ENCODE data around the gene RGS9BP. TPM values are rescaled to one million over a fixed set of nuclear protein-coding genes. Genes with fewer than 3 reads are reported as not detected.
A peak's percentile ranks its signal among the peaks of the same experiment; 100 is the strongest.

The RGS9BP gene
- total RNA-seq, 1 donor: 0.54 TPM

DNA sequence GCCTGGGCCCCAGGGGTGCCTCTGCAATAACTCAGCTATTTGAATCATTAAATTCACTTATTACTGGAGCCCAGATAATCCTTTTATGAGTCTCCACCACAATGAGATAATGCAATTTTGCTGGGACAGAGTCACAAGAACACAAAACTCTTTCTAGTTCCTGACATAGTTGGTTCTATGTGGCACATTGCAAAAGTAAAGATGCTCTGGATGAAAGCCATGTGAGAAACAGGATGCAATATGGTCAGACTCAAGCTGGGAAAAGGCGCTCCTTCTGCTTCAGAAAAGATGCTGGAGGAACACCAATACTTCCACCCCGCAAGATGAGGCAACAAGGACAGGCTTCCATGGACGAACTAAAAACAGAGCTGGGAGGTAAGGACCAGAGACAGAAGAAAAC is 6.3 kb upstream of the RGS9BP start:
- DNase-seq (ENCODE audit: low read depth in 2 of 3, low spot score in 2 of 3): no peak

DNA sequence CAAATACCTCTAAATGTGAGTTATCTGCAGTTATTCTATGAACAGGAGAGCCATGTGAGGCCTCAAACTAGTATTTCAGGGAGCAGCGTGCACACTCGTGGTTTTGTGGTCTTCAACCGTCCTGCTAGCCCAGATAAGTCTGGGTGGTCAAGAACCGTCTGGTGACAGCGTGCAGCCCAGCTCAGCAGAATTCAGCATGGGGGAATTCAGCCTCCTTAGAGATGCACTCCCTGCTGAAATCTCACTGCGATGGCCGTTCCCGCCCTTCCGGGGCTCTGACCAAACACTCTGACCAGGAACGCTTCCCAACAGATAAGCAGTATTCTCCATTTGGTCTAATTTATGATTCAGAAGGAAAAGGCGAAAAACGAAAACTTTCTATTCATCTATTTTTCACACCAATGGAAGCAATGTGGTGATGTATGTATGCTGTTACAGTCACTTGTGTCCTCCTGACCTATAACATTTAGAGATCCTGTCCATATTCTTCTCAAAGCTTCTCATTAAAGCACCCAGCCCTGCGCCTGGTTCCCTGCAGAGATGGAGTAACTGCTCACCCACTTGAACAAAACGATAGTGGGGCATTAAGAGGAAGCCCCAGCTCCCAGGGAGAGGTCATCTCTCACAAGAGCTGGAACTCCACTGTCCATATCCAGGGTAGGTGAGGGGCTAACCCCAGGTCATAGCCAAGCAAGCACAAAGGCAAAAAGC is 3.6 kb upstream of the RGS9BP start:
- peak in 2 of 3 donors; percentile 51 to 56 for DNase-seq (ENCODE audit: low read depth in 2 of 3, low spot score in 2 of 3)

DNA sequence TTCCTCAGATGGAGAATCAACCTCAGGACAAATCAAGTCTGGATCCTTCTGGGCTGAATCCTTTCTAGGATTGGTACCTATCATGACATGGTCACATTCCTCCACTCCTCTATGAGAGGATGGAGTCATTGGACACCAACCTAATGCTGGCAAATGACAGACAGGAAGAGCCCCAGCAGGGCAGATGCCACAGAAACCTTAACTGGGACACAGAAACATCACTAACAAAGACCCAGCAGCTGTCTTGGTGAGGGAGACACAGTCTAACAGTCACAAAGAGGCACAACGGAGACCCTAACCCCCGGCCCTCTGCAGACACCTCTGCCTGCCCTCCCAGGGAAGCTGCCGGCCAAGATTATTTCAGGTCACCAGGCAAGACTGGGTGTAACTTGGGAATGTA is 2.8 kb upstream of the RGS9BP start:
- DNase-seq (ENCODE audit: low read depth in 2 of 3, low spot score in 2 of 3): no peak

DNA sequence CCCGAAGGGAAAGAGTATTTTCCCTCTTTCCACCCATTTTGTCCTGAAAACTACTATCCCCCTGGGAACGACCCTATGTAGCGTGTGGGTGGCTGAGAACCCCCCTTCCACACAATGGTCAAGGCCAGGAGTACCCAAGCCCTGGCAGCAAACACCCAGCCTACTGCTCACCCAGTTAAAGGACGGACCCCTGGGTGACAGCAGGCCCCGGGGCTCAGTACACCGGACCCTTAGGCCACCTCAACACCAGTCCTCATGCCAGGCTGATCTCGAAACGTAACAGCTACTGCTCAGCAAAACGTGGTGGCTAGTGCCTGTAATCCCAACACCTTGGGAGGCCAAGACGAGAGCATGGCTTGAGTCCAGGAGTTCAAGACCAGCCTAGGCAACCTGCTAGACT is 2.1 kb upstream of the RGS9BP start:
- DNase-seq (ENCODE audit: low read depth in 2 of 3, low spot score in 2 of 3): no peak

DNA sequence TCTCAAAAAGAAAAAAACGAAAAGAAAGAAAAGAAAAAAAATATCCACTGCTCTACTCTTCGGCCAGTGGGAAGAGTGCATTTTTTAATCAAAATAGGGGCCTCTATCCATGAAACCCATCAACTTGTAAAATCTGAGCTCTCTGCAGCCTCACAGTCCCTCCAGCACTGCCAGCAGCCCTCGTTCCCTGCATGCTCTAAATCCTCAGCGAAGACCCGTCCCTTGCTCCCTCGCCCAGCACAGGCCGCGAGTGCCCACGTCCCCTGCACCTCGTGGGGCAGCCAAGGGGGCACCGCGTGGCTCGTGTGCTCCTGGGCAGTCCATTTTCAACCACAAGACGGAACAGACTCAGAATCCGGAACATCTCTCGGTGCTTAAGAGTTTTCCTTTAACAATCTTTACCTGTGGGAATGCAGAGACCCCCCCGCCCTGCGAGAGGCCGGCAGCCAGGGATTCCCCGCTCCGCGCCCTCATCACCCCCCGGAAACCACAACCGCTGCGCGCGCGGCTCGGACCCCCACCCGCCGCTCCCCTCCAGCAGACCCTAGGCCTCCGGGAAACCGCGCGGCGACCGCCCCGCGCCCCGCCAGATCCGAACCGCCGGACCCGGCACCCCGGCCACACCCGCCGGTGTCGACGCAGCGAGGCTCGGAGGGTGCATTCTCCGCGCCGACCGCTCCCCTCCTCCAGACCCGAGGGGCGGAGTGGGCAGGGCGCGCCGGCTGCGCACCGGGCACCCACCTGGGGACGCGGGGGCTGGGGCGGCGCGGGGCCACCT is 1.3 kb upstream of the RGS9BP start:
- no peak for DNase-seq (ENCODE audit: low read depth in 2 of 3, low spot score in 2 of 3)

DNA sequence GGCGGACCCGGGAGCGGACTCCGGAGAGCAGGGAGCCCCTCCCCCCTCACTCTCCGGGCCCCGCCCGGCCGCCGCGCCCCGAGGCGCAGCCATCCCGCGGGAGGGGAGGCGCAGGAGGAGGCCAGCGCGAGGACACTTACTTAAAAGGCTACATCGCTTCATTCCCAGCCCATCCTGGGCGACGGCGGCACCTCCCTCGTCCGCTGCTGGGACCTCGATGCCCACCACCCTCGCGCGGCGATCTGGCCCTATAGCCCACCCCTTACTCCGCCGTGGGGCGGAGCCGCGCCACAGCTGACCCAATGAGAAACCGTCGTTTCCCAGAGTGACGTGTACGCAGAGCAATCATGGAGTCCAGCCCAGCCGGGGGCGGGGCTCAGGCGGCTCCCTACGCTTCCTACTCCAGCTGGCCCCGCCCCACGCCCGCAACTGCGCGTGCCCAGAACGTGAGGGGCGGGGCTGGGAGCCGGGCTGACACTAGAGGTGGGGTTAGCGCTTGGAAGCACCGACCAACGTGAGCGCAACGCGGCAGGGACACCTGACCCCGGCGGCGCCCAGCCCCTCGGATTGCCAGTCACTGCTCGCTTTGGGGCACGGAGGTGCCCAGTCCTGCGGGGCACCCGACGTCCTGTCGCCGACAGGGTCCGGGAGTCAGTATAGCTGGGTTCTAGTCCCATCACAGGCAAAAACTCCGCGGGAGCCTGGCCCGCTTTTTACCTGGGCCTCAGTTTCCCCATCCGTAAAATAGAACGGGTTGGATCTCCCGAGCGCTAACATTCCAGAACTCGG is 523 bp upstream of the RGS9BP start, which contains the start of gene ANKRD27:
Gene ANKRD27 (minus strand): TSS at position 250 of the 789 bp plus-strand sequence. CDS start 16,165 bp downstream, outside the sequence.
- peak; percentile 97 to 99 (median 98) for DNase-seq (ENCODE audit: low read depth in 2 of 3, low spot score in 2 of 3)

DNA sequence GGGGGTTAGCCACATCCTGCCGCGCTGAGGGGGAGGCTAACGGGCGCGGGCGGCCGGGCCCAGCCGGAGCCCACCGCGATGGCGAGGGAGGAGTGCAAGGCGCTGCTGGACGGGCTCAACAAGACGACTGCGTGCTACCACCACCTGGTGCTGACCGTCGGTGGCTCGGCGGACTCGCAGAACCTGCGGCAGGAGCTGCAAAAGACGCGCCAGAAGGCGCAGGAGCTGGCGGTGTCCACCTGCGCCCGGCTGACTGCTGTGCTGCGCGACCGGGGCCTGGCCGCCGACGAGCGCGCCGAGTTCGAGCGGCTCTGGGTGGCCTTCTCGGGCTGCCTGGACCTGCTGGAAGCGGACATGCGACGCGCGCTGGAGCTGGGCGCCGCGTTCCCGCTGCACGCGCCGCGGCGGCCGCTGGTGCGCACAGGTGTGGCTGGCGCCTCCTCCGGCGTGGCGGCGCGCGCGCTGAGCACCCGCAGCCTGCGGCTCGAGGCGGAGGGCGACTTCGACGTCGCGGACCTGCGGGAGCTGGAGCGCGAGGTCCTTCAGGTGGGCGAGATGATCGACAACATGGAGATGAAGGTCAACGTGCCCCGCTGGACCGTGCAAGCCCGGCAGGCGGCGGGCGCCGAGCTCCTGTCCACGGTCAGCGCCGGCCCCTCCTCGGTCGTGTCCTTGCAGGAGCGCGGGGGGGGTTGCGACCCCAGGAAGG is 692 bp downstream of the RGS9BP start:
- peak in 1 of 3 donors; percentile 19 for DNase-seq (ENCODE audit: low read depth in 2 of 3, low spot score in 2 of 3)

DNA sequence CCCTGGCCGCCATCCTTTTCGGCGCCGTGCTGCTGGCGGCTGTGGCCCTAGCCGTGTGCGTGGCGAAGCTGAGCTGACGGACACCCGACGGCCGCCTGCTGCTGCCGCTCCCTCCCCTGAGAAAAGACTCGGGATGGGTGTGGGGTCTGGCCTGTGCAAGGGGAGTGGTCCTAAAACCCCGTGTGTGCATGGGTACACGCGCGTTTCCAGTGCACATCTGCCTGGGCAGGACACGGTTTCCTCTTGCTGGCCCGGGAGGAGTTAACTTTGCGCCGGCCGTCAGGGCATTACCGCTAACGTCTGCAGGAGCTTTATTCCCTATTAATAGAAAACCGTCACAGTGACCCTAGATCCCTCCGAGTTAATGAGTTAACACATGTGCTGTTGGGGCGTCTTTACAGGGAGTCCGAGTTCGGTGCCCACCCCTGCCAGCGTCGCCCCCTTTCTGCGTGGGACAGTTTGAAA is 1.3 kb downstream of the RGS9BP start:
- no peak for DNase-seq (ENCODE audit: low read depth in 2 of 3, low spot score in 2 of 3)

DNA sequence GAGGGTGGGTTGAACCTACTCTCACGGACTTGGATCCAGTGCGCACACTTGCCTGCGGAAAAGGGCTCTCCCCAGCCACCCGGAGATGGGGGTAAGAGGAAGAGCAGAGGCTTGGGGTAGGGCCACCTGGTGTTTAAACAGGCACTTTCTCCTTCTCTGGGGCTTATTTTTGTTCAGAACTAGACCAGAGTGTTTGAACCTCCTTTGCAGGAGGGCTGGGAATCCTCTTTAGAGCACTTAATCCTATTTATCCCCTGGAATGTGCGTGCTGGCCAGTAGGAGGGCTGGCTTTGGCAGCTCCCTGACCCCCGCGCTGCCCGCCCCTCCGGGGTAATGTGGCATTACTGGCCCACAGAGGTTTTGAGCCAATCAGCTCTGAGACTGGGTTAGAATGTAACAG is 2.0 kb downstream of the RGS9BP start:
- peak in 1 of 3 donors; percentile 33 for DNase-seq (ENCODE audit: low read depth in 2 of 3, low spot score in 2 of 3)

DNA sequence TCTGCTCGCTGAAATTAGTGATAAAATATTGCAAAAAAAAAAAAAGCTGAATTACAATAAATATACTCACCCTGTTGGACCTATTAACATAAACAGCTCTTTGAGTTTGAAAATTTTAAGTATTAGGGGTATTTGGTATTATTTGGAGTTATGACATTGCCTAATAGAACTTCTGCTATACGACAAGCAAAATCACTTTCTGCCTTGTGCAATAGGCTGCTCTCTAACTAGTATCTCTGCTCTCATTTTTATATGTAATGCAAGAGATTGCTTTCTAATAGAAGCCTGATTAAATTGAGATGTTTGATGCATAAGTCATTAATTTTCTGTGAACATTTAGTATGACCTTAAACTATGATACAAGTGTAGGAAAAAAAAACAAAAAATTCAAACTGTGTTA is 5.3 kb downstream of the RGS9BP start:
- DNase-seq (ENCODE audit: low read depth in 2 of 3, low spot score in 2 of 3): no peak

DNA sequence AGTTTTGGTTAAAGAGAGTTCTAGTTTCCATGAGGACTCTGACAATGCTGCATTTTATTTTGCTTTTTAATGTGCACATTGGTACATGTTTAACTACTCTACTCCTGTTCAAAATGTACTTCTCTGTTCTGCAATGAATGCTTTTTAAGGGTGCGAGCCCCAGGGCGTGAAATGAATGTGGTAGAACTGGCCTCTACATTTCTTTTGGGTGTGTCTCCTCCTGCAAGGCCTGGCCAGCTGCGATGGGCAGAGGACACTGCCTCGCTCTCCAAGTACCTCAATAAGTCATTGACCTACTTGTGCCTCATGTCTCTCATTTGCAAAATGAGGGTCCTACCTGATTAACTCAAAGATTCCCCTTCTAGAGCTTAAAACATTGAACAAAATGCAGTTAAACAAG is 6.7 kb downstream of the RGS9BP start:
- DNase-seq (ENCODE audit: low read depth in 2 of 3, low spot score in 2 of 3): no peak

DNA sequence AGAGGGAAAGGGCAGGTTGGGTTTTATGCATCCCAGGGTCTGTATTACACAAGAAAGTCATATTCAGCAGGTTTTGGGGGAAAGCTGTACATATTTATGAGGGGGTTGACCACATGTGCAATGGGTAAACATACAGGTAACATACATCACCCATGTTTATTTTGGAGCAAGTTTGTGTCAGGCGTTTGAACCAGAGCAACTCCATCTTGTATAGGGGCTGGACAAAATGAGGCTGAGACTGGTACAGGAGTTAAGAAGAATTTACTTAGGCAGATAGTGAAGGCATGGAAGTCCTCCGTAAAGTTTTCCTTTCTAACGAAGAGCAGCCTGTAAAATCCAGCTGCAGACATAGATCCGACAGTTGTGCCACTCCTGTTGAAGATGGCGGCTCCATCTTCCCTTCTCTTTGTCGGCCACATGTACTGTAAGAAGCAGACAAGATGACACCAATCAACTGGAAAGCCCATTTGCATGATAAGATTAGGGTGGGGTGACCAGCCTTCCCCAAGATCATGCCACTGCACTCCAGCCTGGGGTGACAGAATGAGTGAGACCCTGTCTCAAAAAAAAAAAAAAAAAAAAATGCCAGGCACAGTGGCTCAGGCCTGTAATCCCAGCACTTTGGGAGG is 11.3 kb downstream of the RGS9BP start:
- DNase-seq (ENCODE audit: low read depth in 2 of 3, low spot score in 2 of 3): no peak

DNA sequence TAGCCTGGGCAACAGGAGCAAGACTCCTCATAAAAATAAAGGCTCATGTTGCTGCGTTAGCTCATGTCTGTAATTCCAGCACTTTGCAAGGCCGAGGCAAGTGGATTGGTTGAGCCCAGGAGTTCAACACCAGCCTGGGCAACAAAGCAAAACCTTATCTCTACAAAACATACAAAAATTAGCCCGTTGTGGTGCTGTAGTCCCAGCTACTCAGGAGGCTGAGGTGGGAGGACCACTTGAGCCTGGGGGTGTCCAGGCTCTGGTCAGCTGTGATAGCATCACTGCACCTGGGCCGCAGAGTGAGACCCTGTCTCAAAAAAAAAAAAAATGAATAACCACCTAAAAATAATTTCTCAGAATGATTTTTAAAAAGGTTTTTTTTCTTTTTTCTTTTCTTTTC is 12.0 kb downstream of the RGS9BP start:
- DNase-seq (ENCODE audit: low read depth in 2 of 3, low spot score in 2 of 3): no peak

DNA sequence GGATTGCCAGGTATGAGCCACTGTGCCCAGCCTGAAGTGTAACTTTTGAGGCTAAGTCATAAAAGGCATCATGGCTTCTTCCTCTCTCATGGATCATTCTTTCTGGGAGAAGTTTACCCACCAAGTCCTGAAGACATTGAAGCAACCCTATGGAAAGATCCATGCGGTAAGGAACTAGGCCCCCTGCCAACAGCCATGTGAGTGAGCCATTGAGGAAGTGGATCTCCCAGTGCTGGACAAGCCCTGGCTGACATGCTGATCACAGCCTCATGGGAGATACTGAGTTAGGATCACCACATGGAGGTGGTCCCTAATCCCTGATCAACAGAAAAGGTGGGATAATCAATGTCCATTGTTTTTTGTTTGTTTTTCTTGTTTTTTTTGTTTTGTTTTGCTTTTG is 12.7 kb downstream of the RGS9BP start:
- no peak for DNase-seq (ENCODE audit: low read depth in 2 of 3, low spot score in 2 of 3)

DNA sequence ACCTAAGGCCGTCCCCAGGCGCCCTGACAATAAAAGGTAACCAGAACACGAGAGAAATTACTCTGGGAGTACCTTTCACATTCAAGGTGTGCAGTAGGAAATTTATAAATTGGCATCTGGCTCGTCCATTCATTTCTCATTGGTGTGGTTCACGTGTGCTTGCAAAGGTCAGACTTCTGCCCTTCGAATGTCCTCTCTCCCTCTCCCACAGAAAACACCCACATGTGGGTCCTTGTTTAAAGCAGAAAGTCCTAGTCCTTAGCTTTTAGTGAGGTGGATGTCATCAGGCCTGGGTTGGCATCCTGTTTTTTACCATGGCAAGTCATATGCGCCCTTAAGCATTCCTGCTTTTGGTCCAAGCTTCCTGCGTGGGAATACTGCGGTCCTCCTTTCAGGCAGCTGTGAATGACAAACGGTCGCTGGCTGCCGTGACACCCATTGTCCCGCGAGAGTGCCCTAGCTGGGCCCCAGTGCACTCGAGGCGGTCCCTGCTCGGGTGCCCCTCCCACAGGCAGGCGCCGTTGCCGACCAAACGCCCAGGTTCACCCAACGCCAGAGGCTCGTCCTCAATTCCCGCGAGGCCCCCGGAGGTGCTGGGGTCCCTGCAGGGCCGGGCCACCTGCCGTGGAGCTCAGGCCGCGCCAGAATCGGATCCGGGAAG is 15.8 kb downstream of the RGS9BP start, which contains the start of gene NUDT19:
Gene NUDT19 (plus strand): TSS at position 531 of the 661 bp plus-strand sequence. CDS start 140 bp downstream, outside the sequence.
- DNase-seq (ENCODE audit: low read depth in 2 of 3, low spot score in 2 of 3): peak; percentile 18 to 81 (median 70)

DNA sequence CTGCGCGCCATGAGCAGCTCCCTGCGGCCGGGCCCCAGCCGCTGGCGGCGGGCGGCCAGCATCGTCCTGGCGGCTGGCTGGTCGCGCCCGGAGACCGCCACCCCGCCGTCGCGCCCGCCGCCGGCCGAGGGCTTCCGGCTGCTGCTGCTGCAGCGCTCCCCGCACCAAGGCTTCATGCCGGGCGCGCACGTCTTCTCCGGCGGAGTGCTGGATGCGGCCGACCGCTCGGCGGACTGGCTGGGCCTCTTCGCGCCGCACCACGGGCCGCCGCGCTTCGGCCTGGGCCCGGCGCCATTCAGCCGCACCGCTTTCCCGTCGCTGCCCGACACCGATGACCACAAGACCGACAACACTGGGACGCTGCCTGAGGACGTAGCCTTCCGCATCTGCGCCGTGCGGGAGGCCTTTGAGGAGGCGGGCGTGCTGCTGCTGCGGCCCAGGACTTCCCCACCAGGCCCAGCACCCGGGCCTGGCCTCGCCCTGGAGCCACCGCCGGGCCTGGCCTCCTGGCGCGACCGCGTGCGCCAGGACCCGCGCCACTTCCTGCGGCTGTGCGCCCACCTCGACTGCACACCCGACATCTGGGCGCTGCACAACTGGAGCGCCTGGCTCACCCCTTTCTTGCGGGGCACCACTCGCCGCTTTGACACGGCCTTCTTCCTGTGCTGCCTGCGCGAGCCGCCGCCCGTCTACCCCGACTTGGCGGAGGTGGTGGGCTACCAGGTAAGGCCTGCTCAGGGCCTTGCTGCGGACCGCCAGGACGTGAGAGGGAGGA is 16.5 kb downstream of the RGS9BP start:
- peak; percentile 37 to 71 (median 64) for DNase-seq (ENCODE audit: low read depth in 2 of 3, low spot score in 2 of 3)

DNA sequence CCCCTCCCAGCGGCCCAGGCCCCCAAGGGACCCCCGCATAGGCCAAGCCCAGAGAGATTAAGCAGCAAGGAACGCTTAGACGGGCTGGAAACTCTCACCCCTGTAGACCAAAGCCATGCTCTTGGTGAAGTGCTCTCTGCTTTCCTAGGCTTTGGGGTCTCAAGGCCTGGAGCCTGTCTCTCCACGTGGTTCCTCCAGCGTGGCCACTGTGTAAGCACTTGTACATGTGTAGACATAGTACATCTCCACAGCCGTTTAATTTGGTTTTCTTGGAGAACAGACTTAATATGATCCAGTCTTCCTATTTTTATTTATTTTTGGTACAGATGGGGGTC is 17.0 kb downstream of the RGS9BP start:
- no peak for DNase-seq (ENCODE audit: low read depth in 2 of 3, low spot score in 2 of 3)

Measured in hematopoietic multipotent progenitor cell (in vitro differentiated cells).